Activated CD8-positive, alpha-beta memory T cell treated with anti-CD3 and anti-CD28 coated beads, Interleukin-2, amount 50 U/mL, for 4 hours (primary cell): ENCODE measurements around the gene PSG2.
"Not testable (repeated sequence)": the region's sequence is repeated elsewhere in the genome, so short reads cannot be mapped to it uniquely, and the experiment has no call there.

Experiments used
- DNase-seq: peaks from one replicate; pipeline ENCODE4 v3.0.0-alpha.2; 2020

Gene PSG2

GRCh38 chr19:43077881-43078280 is 4.6 kb downstream of the PSG2 start:
- not testable (repeated sequence) for DNase-seq

GRCh38 chr19:43062418-43062817 is 20.1 kb downstream of the PSG2 start:
- DNase-seq: not testable (repeated sequence)

DNA sequence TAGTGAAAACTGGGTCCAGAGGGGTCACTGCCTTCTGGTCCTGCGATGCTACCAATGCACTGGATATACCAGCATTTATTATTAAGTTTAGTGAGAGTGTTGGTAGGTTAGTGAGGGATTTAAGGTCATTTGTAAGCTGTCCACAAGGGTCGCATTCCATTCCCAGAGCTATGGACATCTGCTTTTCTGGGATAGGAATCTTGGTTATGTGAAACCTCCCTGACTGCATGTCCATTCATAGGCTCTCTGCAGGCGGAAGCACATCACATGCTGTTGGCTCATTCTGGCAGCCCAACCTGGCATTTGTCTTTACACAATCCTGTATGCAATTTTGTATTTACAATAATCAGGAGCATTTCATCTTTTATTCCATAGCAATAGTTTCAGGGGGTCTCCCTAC is 21.2 kb downstream of the PSG2 start:
- not testable (repeated sequence) for DNase-seq

GRCh38 chr19:43060254-43060653 is 22.2 kb downstream of the PSG2 start:
- not testable (repeated sequence) for DNase-seq

DNA sequence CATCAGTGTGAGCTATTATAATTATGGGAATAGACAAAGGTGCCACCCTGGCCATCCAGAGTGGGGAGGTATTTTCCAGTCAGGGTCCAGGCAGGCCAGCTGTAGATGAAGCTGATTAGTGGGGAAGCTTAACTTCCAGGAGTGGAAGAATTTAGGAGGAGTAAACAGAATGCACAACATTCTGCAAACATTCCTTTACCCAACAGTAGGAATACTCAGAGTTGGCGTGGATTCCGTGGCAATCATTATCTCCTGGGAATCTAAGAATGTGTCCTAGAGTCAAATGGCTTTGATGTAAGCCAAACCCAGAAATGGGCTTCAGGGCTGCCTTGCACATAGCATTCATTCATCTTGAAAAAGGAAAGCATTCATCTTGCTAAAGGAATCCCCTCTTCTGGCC is 23.0 kb downstream of the PSG2 start:
- DNase-seq: not testable (repeated sequence)

- not testable (repeated sequence) for DNase-seq
Measured at GRCh38 chr19:43058440-43058839, 24.1 kb downstream of the PSG2 start.

- DNase-seq: not testable (repeated sequence)
Measured at GRCh38 chr19:43047966-43048365, 34.5 kb downstream of the PSG2 start.

DNA sequence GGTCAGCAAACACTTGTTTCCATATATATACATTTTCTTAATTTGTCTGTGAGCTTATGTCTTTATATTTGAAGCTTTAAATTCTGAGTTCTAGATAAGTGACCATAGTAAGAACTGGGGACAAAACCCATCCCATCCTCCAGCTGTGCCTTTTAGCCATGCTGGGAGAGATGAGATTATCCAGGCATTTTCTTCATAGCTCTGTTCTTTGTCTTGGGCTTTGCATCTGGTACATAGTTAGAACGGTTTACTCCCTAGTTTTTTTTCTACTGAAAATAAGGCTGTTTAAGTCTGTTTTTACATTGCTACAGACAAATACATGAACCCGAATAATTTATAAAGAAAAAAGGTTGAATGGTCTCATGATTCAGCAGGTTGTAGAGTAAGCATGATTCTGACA is 35.9 kb downstream of the PSG2 start:
- not testable (repeated sequence) for DNase-seq

DNA sequence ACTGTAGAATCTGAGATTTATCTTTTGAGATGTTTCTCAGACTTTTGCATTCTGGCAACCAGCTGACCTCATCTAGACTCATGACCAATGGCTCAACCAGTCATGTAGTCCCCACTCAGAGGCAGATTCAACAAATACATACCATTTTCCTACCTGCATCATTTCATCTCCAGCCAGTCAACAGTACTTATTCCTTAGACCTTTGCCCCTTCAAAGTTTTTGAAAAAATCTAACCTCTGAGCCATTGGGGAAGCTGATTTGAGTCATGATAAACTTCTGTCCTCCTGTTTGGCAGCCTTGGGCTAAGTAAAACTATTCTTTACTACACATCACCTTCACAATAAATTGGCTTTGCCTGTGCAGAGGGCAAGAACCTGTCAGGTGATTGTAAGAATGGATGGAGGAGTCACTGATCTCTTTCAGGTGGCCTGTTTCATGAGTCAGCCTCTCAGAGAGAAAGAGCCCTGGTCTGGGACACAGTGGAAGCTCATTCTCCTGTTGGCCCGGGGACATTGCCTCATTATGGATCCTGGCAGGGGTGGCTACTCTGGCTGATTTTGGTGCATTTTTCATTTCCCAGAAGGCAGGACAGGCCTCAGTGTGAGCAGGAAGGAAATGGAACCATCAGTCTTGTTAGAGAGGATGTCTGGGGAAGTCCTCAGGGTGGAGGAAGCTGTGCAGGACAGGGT is 38.9 kb downstream of the PSG2 start:
- not testable (repeated sequence) for DNase-seq

- DNase-seq: not testable (repeated sequence)
Measured at GRCh38 chr19:43031645-43032044, 50.9 kb downstream of the PSG2 start.

DNA sequence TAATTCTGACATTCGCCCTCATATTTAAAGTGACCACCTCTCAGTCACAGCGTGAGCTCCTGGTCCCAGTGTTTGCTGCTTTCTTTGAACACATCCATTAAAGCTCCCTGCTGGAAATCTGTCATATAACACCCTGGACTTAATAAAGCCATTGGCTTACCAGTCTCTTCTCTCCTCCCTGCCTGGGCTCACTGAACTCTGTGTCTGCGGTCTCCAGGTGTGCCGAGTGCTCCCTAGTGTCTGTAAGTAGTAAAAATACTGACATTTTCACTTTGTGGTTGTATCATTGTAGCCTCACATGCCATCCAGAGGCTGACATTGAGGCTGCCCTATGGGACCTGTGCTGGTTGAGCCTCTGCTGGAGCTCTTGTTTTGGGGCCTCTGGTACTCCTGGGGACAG is 53.6 kb downstream of the PSG2 start:
- DNase-seq: no peak

DNA sequence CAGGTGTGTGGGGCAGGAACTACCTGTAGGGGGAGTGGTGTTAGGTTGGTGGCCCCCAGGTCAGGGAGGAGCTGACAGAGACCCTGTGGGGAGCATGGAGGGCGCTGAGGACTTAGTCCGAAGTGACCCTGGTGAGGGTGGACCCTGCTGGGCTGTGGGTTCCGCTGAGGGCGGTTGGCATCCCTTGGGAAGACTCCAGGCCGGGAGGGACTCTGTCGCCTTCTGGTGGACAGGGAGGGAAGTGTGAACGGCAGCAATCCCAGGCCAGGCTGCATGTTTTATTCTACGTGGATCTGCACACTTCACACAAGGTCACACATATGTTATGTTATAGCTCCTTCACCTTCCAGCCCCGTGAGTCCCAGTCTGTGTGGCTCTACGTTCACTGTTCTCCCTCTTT is 54.5 kb downstream of the PSG2 start:
- not testable (repeated sequence) for DNase-seq

DNA sequence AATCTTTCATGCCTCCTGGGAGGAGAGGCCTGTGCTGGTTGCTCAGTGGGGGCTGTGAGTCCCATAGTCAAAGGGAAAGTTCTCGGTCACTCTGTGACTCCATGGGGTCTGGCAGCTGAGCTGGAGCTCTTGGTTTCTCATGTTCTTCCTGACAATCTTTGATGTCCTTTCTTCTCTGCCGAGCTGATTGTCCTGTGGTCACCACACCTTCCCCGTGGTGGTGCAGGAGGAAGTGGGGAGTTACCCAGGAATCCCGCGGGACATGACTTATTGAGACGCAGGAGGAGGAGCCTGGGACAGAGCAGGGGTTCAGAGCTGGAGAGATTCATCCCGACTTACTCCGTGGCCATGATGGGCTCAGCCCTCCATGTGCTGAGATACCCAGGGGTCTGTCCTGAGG is 55.4 kb downstream of the PSG2 start:
- not testable (repeated sequence) for DNase-seq

DNA sequence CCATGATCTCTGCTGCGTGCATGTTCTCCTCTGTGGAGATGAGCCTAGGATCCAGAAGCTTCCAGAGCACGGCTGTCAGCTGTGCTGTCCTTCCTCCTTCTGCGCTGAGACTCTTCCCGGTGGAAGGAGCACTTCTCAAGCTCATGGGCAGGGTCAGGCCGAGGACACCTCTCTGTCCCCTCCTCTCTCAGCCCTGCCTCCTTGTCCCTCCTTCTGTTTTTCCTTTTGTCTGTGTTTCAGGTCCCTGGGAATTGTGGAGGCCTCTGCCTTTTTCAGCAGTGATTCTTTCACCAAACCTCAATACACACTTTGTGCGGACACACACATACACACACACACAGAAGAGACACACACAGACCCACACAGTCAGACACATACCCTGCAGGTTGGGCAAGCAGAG is 56.1 kb downstream of the PSG2 start, which contains the start of gene PSG11:
PSG11 (minus strand) TSS at position 101 of the 400 bp plus-strand sequence; CDS start at position 4, 97 bp downstream.
- DNase-seq: not testable (repeated sequence)

- DNase-seq: not testable (repeated sequence)
Measured at GRCh38 chr19:43022098-43022497, 60.4 kb downstream of the PSG2 start.

DNA sequence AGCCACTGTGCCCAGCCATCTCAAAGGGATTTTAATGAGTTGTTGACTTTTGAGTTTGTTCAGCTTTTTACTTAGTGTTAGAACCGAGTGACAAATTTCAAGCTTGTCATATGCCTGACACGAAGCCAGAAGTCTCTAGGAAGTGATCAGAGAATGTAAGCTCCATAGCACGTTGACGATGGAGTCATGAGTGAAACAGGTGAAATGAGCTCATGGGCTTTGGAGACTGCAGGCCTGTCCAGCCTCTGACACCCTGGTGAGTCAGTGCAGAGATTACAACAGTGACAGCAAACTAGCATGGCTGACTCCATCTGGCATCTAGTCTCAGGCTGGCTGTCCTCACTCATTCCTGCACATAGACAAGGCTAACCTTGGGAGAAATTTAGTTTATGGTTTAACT is 60.9 kb downstream of the PSG2 start:
- DNase-seq: not testable (repeated sequence)

- DNase-seq: not testable (repeated sequence)
Measured at GRCh38 chr19:43019588-43019987, 62.9 kb downstream of the PSG2 start.
